ENCODE data around the gene SLC9A7.
A peak's percentile ranks its signal among the peaks of the same experiment; 100 is the strongest.

Gene SLC9A7

DNA sequence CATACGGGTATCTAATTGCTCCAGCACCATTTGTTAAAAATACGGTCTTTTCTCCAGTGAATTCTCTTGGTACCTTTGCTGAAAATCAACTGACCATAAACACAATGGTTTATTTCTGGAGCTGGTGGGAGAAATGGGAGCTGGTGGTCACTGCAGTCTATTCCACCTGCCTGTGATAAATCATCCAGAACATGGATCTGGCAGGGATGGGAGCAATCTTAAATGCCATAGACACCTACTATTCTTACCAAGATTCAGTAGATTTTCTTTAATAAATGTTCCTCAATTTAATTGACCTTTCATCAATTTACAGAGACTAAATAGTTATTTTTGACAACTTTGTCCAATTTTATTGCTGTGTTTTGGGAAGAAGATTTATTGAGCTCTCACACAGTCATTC lies 68.1 kb downstream of the SLC9A7 start:
- DNase-seq (ENCODE audit: low spot score): no peak
- Histone ChIP-seq H3K27ac (no peak overlapping the region), H3K4me3 (no peak overlapping the region)
- no peak for TF ChIP-seq CTCF (IDR thresholded peaks at IDR 0.05)

DNA sequence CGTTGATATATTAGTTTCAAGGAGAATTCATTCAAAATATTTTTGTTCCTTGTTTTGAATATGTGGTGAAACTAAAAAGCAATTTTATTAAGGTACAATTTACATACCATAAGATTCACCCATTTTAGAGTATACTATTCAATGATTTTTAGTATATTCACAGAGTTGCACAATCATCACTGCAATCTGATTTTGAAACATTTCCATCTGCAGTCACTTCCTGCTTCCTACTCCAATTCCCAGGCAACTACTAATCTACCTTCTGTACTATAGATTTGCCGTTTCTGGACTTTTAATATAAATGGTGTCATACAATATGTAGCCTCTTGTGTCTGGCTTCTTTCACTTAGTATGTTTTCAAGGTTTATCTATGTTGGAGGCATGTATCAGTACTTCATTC lies 71.3 kb downstream of the SLC9A7 start:
- TF ChIP-seq CTCF (IDR thresholded peaks at IDR 0.05): no peak

DNA sequence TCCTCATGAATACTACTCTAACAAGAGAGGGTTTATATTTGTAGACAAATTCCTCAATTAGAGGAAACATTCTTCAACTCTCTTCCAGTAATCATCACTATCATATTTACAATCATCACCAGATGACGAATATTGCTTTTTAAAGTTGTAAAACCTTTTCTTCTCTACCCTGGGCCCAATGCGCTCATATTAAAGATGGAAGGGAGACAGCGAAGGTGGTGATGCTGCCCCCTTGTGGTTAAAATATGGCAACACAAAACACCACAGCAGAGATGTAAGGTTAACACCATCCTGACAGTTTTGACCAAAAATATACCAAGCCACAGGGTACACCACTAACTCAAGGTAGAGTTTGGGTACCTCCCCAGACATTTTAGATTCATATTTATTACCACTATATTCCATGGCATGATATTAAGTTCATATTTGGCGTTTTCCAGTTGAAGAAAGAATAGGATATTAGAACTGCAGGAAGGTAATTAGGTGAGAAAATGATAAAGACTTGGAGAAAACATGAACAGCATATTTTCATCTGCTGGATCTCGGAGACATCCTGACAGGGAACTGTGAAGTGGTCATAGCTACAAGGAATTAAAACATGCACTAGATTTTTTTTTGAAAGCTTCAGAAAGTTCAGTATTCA lies 72.8 kb downstream of the SLC9A7 start:
- H3K27ac ChIP-seq: no peak overlapping the region
- no peak overlapping the region for H3K4me3 ChIP-seq
- TF ChIP-seq CTCF (IDR thresholded peaks at IDR 0.05): peak; percentile 48
- DNase-seq (ENCODE audit: low spot score): no peak

More for the DNA sequence above, 71.3 kb downstream of the SLC9A7 start:
- no peak for DNase-seq (ENCODE audit: low spot score)
- no peak overlapping the region for H3K27ac ChIP-seq
- no peak overlapping the region for H3K4me3 ChIP-seq

- no peak overlapping the region for H3K27ac ChIP-seq
- no peak for DNase-seq (ENCODE audit: low spot score)
- no peak for TF ChIP-seq CTCF (IDR thresholded peaks at IDR 0.05)
Measured at GRCh38 chrX:46683048-46683447, 75.9 kb downstream of the SLC9A7 start.

DNA sequence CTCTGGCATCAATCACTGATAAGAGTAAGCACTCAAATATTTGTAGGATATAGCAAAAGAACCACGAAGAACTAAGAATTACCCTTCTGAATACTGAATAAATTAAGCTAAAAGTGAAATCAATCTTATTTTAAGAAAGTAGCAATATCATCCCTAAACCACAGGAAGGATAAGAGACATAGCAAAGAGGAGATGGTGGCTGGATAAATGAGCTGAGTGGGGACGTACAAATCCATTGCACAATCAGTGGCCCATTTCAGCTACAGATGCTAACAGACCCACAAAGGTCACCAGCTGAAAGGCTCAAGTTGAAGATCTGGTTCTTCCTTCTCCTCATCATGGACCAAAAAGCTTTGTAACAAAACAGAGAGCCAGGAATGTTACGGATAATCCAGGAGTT lies 77.1 kb downstream of the SLC9A7 start:
- Histone ChIP-seq H3K4me3 (no peak overlapping the region), H3K27ac (no peak overlapping the region)
- no peak for DNase-seq (ENCODE audit: low spot score)
- TF ChIP-seq CTCF (IDR thresholded peaks at IDR 0.05): no peak

More at GRCh38 chrX:46683048-46683447, 75.9 kb downstream of the SLC9A7 start:
- H3K4me3 ChIP-seq: no peak overlapping the region

DNA sequence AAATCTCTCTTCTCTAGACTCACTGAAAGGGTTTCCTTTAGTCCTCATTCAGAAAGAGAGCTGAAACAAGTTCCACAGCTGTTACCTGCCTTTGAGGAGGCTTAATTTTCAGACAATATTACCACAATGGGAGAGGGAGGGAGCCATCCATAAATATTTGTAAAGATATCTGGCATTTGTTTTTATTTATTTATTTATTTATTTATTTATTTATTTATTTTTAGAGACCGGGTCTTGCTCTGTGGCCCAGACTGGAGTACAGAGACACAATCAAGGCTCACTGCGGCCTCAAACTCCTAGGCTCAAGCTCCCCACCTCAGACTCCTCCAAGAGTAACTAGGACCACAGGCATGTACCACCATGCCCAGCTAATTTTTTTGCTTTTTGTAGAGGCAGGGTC lies 80.7 kb downstream of the SLC9A7 start:
- no peak for TF ChIP-seq CTCF (IDR thresholded peaks at IDR 0.05)
- no peak overlapping the region for H3K4me3 ChIP-seq
- H3K27ac ChIP-seq: no peak overlapping the region
- no peak for DNase-seq (ENCODE audit: low spot score)

All from coronary artery (tissue), 2 donors.